Ishikawa (cell line): ENCODE measurements around the gene SPOCK1.

Experiments used
- CEBPB ChIP-seq: IDR thresholded peaks from 2 replicates; pipeline ENCODE4 v1.6.1; 2012
- CREB1 ChIP-seq: IDR thresholded peaks from 2 replicates; pipeline ENCODE4 v1.6.1; 2012; ENCODE audit warnings: low read depth
- EGR1 ChIP-seq: IDR thresholded peaks from 2 replicates; pipeline ENCODE4 v1.6.1; 2012
- EP300 ChIP-seq: IDR thresholded peaks from 2 replicates; pipeline ENCODE4 v1.6.1; 2012; ENCODE audit warnings: borderline replicate concordance
- FOXM1 ChIP-seq: IDR thresholded peaks from 2 replicates; pipeline ENCODE4 v1.6.1; 2012; ENCODE audit warnings: low read depth, borderline replicate concordance
- NFIC ChIP-seq: IDR thresholded peaks from 2 replicates; pipeline ENCODE4 v1.6.1; 2012
- RAD21 ChIP-seq: IDR thresholded peaks from 2 replicates; pipeline ENCODE4 v1.6.1; 2012; ENCODE audit warnings: low read depth
- TAF1 ChIP-seq: IDR thresholded peaks from 2 replicates; pipeline ENCODE4 v1.6.1; 2012; ENCODE audit warnings: low read depth, mild to moderate bottlenecking
- TCF12 ChIP-seq: IDR thresholded peaks from 2 replicates; pipeline ENCODE4 v1.6.1; 2012; ENCODE audit warnings: low read depth
- TEAD4 ChIP-seq: IDR thresholded peaks from 2 replicates; pipeline ENCODE4 v1.6.1; 2012
- YY1 ChIP-seq: IDR thresholded peaks from 2 replicates; pipeline ENCODE4 v1.6.1; 2012; ENCODE audit warnings: low read depth
- ZBTB7A ChIP-seq: IDR thresholded peaks from 2 replicates; pipeline ENCODE4 v1.6.1; 2012; ENCODE audit warnings: low read depth
- TF ChIP-seq, protein P1 (sequence below): IDR thresholded peaks from 2 replicates; pipeline ENCODE4 v1.6.1; 2012
- TF ChIP-seq, protein P2 (sequence below): IDR thresholded peaks from 2 replicates; pipeline ENCODE4 v1.6.1; 2012; ENCODE audit warnings: low read depth, mild to moderate bottlenecking
- TF ChIP-seq, protein P3 (sequence below): IDR thresholded peaks from 2 replicates; pipeline ENCODE4 v1.6.1; 2012

SPOCK1 gene

DNA sequence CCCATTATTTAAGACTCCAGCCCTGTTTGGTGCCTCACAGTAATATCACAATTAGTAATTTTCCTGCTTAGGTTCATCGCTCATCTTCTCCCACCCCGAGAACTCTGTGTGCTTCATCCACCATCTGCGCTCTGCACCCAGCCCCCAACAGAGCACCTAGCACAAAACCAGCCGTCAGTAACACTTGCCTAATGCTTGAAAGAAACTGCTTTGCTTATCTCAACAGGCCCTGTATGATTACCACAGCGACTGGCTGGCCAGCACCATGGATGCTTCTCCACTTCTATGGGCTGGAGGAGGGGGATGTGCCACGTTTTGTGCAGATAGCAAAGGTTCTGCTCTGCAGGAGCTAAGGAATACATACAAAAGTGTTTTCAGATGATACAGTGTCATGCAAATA is 166.8 kb downstream of the SPOCK1 start:
- TF ChIP-seq, protein P1, sequence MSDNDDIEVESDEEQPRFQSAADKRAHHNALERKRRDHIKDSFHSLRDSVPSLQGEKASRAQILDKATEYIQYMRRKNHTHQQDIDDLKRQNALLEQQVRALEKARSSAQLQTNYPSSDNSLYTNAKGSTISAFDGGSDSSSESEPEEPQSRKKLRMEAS, result no peak
- TF ChIP-seq TEAD4 (no peak), RAD21 (no peak), TCF12 (no peak), EP300 (no peak), FOXM1 (no peak), TAF1 (no peak), EGR1 (no peak), YY1 (no peak), CREB1 (no peak), CEBPB (no peak), ZBTB7A (no peak), NFIC (no peak)
- TF ChIP-seq, protein P2, sequence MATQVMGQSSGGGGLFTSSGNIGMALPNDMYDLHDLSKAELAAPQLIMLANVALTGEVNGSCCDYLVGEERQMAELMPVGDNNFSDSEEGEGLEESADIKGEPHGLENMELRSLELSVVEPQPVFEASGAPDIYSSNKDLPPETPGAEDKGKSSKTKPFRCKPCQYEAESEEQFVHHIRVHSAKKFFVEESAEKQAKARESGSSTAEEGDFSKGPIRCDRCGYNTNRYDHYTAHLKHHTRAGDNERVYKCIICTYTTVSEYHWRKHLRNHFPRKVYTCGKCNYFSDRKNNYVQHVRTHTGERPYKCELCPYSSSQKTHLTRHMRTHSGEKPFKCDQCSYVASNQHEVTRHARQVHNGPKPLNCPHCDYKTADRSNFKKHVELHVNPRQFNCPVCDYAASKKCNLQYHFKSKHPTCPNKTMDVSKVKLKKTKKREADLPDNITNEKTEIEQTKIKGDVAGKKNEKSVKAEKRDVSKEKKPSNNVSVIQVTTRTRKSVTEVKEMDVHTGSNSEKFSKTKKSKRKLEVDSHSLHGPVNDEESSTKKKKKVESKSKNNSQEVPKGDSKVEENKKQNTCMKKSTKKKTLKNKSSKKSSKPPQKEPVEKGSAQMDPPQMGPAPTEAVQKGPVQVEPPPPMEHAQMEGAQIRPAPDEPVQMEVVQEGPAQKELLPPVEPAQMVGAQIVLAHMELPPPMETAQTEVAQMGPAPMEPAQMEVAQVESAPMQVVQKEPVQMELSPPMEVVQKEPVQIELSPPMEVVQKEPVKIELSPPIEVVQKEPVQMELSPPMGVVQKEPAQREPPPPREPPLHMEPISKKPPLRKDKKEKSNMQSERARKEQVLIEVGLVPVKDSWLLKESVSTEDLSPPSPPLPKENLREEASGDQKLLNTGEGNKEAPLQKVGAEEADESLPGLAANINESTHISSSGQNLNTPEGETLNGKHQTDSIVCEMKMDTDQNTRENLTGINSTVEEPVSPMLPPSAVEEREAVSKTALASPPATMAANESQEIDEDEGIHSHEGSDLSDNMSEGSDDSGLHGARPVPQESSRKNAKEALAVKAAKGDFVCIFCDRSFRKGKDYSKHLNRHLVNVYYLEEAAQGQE, result no peak
- TF ChIP-seq, protein P3, sequence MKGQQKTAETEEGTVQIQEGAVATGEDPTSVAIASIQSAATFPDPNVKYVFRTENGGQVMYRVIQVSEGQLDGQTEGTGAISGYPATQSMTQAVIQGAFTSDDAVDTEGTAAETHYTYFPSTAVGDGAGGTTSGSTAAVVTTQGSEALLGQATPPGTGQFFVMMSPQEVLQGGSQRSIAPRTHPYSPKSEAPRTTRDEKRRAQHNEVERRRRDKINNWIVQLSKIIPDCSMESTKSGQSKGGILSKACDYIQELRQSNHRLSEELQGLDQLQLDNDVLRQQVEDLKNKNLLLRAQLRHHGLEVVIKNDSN, result no peak

DNA sequence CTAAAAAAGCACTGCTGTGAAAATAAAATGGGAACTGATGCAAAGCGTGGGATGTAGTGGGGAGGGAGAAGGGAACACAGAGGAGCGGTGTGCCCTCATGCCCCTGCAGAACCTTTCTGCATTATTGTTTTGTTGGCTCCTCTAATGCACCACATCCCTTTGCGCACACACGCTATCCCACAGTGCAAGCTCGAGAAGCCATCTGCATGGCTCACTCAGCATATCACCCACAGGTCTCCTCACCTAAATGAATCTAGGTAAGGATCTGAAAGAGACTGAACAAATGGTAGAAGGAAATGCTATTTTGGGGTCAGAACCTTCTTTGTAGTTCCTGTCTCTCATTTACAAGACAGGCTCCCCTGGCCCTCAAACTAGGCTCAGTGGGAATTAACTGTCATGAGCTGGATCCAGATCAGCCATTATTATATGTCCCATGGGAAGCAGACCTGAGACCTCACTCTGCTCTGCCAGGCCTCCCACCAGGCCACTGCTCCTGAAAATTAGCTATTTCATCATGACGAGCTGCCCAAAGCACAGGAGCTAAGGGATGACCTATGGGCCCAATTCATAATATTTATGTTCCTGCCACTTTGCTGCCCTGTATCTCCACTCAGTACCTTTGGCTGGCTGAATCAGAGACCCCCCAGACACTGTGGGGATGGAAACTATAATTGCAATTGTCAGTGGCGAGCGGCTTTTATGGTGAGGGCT is 169.4 kb downstream of the SPOCK1 start:
- no peak for TF ChIP-seq FOXM1
- TF ChIP-seq, protein P3, result no peak
- no peak for TF ChIP-seq TAF1
- TF ChIP-seq EGR1, result no peak
- TF ChIP-seq CREB1, result no peak
- no peak for TF ChIP-seq CEBPB
- TF ChIP-seq NFIC, result no peak
- no peak for TF ChIP-seq TCF12
- TF ChIP-seq EP300, result no peak
- TF ChIP-seq RAD21, result no peak
- no peak for TF ChIP-seq ZBTB7A
- TF ChIP-seq, protein P1, result no peak
- no peak for TF ChIP-seq YY1
- TF ChIP-seq, protein P2, result no peak
- no peak for TF ChIP-seq TEAD4

- no peak for TF ChIP-seq YY1
- TF ChIP-seq, protein P1, result no peak
- no peak for TF ChIP-seq CREB1
- no peak for TF ChIP-seq CEBPB
- TF ChIP-seq ZBTB7A, result no peak
- TF ChIP-seq EP300, result no peak
- no peak for TF ChIP-seq EGR1
- TF ChIP-seq, protein P2, result no peak
- TF ChIP-seq, protein P3, result no peak
- no peak for TF ChIP-seq FOXM1
- no peak for TF ChIP-seq TCF12
Observed at GRCh38 chr5:137328991-137329390, 170.1 kb downstream of the SPOCK1 start.
